Measurements from ENCODE around the gene F2R. TPM values are rescaled to one million over a fixed set of nuclear protein-coding genes. Genes with fewer than 3 reads are reported as not detected.
"Not testable (repeated sequence)": the region's sequence is repeated elsewhere in the genome, so short reads cannot be mapped to it uniquely, and the experiment has no call there.

Gene F2R
- total and polyA plus RNA-seq, 9 donors = 15.3 to 42.2 (median 25.6) TPM

DNA sequence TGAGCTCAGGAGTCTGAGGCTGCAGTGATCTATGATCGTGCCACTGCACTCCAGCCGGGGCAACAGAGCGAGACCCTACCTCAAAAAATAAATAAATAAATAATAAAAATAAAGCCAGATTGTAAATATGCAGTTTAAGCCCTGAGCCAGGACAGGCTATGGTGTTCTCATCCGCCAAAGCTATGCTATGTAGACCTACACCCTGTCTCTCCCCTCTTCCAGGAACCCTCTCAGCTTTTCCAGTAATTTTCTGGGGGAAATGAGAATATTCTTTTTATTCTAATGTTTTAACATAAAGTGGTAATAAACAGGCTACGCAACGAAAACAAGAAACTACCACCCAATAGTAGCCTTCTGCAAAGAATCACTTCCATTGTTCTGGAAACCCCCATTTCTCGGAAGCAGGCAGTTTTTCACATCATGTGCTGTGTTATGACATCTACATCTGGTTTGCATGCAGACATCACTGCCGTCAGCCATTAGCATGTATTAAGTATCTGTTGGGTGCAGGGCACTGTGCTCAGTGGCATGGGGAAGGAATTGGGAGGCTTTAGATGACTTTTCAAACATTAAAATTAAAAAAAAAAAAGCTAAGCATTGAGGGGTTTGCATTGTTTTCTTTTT lies 38.0 kb upstream of the F2R start:
- no CpG with 5 or more reads among the region's 8 CpGs for WGBS (ENCODE audit: insufficient coverage)
- DNase-seq = no peak
- Histone ChIP-seq H3K27me3 (ENCODE audit: control insufficient read depth, insufficient read depth, low read length) (no peaks in the 10 kb centered on the region), H3K27ac (ENCODE audit: low read length) (no peak overlapping the region), H3K4me1 (ENCODE audit: control insufficient read depth, insufficient read depth, low read length) (no peaks in the 10 kb centered on the region), H3K36me3 (ENCODE audit: control insufficient read depth, insufficient read depth, low read length) (no peaks in the 10 kb centered on the region), H3K9me3 (replicated peaks; ENCODE audit: control insufficient read depth, low read depth, low read length) (no peaks in the 10 kb centered on the region), H3K4me3 (ENCODE audit: low read length) (no peak overlapping the region)

DNA sequence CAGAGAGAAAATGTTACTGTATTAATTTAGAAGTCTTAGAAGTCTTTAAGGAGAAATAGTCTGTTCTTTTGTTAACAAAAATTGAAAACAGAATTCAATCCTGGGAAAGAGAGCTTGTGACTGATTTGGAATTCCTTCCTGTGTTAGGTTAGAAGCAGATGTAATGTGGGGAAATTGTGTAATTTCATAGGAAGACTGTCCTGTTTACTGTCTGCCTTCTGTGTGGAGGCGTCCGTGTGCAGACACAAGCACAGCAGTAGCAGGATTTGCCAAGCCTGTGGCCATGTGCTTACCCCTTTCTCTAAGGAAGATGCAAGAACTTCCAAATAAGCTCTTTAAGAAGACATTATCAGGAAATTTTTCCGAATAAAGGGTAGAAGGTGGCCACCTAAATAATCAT lies 36.7 kb upstream of the F2R start:
- H3K36me3 ChIP-seq (ENCODE audit: control insufficient read depth, insufficient read depth, low read length) = no peaks in the 10 kb centered on the region

DNA sequence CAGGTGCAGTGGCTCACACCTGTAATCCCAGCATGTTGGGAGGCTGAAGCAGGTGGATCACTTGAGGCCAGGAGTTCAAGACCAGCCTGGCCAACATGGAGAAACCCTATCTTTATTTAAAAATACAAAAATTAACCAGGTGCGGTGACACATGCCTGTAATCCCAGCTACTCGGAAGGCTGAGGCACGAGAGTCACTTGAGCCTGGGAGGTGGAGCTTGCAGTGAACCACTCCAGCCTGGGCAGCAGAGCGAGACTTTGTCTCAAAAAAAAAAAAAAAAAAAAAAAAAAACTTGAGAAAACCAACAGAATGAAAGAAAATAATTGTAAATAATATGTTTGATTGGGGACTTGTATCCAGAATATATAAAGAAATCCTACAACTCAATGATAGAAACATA lies 35.1 kb upstream of the F2R start:
- H3K27ac ChIP-seq (ENCODE audit: low read length); H3K4me3 ChIP-seq (ENCODE audit: low read length); H3K9me3 ChIP-seq (replicated peaks; ENCODE audit: control insufficient read depth, low read depth, low read length); H3K36me3 ChIP-seq (ENCODE audit: control insufficient read depth, insufficient read depth, low read length); H3K4me1 ChIP-seq (ENCODE audit: control insufficient read depth, insufficient read depth, low read length); DNase-seq; H3K27me3 ChIP-seq (ENCODE audit: control insufficient read depth, insufficient read depth, low read length): not testable (repeated sequence)
- no CpG with 5 or more reads among the region's 4 CpGs for WGBS (ENCODE audit: insufficient coverage)

More for the DNA sequence above, 36.7 kb upstream of the F2R start:
- DNase-seq = peak; percentile 40
- H3K4me1 ChIP-seq (ENCODE audit: control insufficient read depth, insufficient read depth, low read length) = no peaks in the 10 kb centered on the region
- no peak overlapping the region for H3K27ac ChIP-seq (ENCODE audit: low read length)
- H3K27me3 ChIP-seq (ENCODE audit: control insufficient read depth, insufficient read depth, low read length) = no peaks in the 10 kb centered on the region
- H3K4me3 ChIP-seq (ENCODE audit: low read length) = no peak overlapping the region
- no CpG with 5 or more reads among the region's 3 CpGs for WGBS (ENCODE audit: insufficient coverage)
- H3K9me3 ChIP-seq (replicated peaks; ENCODE audit: control insufficient read depth, low read depth, low read length) = no peaks in the 10 kb centered on the region

DNA sequence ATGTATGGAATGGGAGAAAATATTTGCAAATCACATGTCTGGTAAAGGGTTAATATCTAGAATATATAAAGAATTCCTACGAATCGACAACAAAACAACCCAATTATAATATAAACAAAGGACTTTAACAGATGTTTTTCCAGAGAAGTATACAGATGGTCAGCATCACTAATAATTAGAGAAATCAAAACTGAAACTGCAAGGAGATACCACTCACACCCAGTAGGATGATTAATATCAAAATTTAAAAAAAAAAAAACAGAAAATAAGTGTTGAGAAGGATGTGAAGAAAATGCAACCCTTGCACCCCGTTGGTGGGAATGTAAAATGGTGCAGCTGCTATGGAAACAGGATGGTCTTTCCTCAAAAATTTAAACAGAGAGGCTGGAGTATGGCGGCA lies 34.6 kb upstream of the F2R start:
- DNase-seq = no peak
- no peaks in the 10 kb centered on the region for H3K4me1 ChIP-seq (ENCODE audit: control insufficient read depth, insufficient read depth, low read length)
- no peaks in the 10 kb centered on the region for H3K9me3 ChIP-seq (replicated peaks; ENCODE audit: control insufficient read depth, low read depth, low read length)
- no peaks in the 10 kb centered on the region for H3K27me3 ChIP-seq (ENCODE audit: control insufficient read depth, insufficient read depth, low read length)
- no peak overlapping the region for H3K27ac ChIP-seq (ENCODE audit: low read length)
- no peak overlapping the region for H3K4me3 ChIP-seq (ENCODE audit: low read length)
- no CpG with 5 or more reads among the region's 4 CpGs for WGBS (ENCODE audit: insufficient coverage)
- no peaks in the 10 kb centered on the region for H3K36me3 ChIP-seq (ENCODE audit: control insufficient read depth, insufficient read depth, low read length)

DNA sequence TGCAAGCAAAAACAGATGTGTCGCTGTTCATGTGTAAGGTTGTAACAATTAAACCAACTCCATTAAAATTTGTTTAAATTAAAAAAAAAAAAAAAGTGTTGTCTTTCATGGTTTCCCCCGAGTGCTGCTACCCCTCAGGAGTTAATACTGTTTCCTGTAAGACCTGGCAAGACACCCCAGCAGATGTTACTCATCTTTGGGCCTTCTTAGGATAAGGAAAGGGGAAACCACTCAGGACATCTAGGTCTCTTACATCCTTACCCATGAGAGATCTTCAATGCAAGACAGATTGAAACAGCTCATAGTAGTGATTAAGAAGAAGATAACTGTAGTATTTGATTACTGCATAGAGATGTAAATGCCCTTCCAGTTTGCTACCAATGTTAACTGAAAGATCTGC lies 33.5 kb upstream of the F2R start:
- Histone ChIP-seq H3K27me3 (ENCODE audit: control insufficient read depth, insufficient read depth, low read length) (no peaks in the 10 kb centered on the region), H3K4me1 (ENCODE audit: control insufficient read depth, insufficient read depth, low read length) (no peaks in the 10 kb centered on the region), H3K4me3 (ENCODE audit: low read length) (no peak overlapping the region), H3K27ac (ENCODE audit: low read length) (no peak overlapping the region), H3K9me3 (replicated peaks; ENCODE audit: control insufficient read depth, low read depth, low read length) (no peaks in the 10 kb centered on the region), H3K36me3 (ENCODE audit: control insufficient read depth, insufficient read depth, low read length) (no peaks in the 10 kb centered on the region)
- no CpG with 5 or more reads among the region's 2 CpGs for WGBS (ENCODE audit: insufficient coverage)
- DNase-seq = peak; percentile 65

DNA sequence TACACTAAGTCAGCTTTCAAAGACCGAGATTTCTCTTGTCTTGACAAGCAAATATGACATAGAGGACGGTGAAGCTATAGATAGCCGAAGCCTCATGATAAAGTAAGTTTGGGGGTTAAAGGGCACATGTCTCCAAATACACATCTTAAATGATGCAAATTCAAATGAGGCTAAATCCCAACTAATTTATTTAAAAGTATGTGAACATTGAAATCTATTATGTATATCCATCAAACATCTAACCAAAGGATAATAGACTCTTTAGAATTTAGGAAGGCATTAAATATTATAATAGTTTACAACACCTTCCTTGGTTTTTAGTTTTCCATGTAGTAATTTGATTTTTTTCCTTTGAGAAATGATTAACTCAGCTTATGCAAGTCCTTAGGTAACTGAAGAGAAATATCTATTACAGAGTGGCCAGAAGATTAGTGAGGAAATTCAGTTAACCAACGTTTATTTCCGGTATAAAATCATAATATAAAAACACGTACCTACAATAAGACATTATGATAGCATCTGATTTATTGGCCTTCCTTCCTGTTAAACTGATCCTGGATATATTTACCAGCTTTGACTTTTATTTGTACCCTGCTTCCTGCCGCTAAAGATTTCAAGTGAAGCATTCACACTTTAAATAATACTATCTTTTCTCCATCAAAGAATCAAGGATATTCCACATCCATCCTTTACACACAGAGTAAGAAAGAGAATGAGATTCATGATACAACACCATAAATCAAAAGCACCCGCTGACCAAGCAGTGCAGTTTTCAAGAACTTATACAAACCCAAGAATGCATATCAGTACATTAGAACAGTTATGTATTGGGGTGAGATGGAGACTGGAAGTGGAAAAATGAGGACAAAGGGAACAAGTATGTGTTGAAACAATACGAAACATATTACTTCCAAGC lies 31.9 kb upstream of the F2R start:
- no peaks in the 10 kb centered on the region for H3K9me3 ChIP-seq (replicated peaks; ENCODE audit: control insufficient read depth, low read depth, low read length)
- no peak overlapping the region for H3K4me3 ChIP-seq (ENCODE audit: low read length)
- no peaks in the 10 kb centered on the region for H3K27me3 ChIP-seq (ENCODE audit: control insufficient read depth, insufficient read depth, low read length)
- no peaks in the 10 kb centered on the region for H3K36me3 ChIP-seq (ENCODE audit: control insufficient read depth, insufficient read depth, low read length)
- no peaks in the 10 kb centered on the region for H3K4me1 ChIP-seq (ENCODE audit: control insufficient read depth, insufficient read depth, low read length)
- WGBS (ENCODE audit: insufficient coverage) = 86% methylated on average over 1 of the region's 9 CpGs
- DNase-seq = no peak
- no peak overlapping the region for H3K27ac ChIP-seq (ENCODE audit: low read length)

DNA sequence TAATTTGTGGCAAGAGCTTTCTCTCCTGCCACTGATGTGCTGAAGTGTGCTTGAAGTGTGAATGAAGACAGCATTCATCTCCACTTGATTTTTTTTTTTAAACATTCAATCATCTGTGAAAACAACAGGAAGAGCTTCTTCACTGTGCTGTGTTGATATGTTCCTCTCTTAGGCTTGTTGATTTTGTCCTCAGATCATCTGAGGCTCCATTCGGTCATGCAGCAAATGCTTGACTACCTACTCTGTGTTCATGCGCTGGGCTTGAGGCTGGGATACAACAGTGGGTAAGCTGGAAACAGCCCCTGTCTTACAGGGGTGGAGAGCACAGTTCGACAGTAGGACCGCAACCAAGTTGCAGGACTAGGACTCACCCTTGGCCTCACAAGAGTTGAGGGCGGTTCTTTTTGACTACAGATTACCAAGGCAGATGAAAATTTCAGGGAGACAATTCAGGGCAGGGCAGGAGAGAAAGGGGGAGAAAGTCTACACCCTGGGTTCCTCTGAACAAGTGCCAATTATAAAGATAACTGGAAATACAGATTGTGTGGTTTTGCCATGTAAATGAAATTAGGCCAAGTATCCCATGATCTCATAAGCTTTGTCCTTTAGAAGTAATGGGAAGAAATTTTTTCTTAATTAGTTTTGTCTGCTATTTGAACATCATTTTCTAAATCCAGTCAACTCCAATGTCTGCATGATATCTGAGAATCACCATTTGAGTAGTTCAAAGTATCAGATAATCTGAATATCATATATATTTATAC lies 31.0 kb upstream of the F2R start:
- Histone ChIP-seq H3K27me3 (ENCODE audit: control insufficient read depth, insufficient read depth, low read length) (no peaks in the 10 kb centered on the region), H3K36me3 (ENCODE audit: control insufficient read depth, insufficient read depth, low read length) (no peaks in the 10 kb centered on the region), H3K4me3 (ENCODE audit: low read length) (no peak overlapping the region), H3K9me3 (replicated peaks; ENCODE audit: control insufficient read depth, low read depth, low read length) (no peaks in the 10 kb centered on the region), H3K4me1 (ENCODE audit: control insufficient read depth, insufficient read depth, low read length) (no peaks in the 10 kb centered on the region), H3K27ac (ENCODE audit: low read length) (no peak overlapping the region)
- DNase-seq = no peak
- WGBS (ENCODE audit: insufficient coverage) = 94% methylated on average over 5 of the region's 5 CpGs

DNA sequence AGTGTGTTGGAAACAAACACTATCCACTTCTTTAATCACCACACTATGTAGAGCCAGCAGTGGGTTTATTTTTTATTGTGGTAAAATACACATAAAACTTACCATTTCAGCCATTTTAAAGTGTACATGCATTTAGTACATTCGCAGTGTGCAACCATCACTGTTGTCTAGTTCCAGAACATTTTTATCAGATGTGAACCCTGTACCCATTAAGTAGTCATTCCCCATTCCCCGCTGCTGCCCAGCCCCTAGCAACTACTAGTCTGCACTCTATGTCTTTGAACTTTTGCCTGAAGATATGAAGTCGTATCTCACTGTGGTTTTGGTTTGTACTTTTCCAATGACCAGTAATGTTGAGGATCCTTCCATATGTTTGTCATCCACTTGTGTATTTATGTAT lies 30.2 kb upstream of the F2R start:
- no peaks in the 10 kb centered on the region for H3K27me3 ChIP-seq (ENCODE audit: control insufficient read depth, insufficient read depth, low read length)
- no peak for DNase-seq
- H3K4me3 ChIP-seq (ENCODE audit: low read length) = no peak overlapping the region
- H3K4me1 ChIP-seq (ENCODE audit: control insufficient read depth, insufficient read depth, low read length) = peaks cover 2% of the 10 kb centered on the region
- no peaks in the 10 kb centered on the region for H3K9me3 ChIP-seq (replicated peaks; ENCODE audit: control insufficient read depth, low read depth, low read length)
- H3K27ac ChIP-seq (ENCODE audit: low read length) = no peak overlapping the region
- no peaks in the 10 kb centered on the region for H3K36me3 ChIP-seq (ENCODE audit: control insufficient read depth, insufficient read depth, low read length)
- 80% methylated on average over 1 of the region's 3 CpGs for WGBS (ENCODE audit: insufficient coverage)

DNA sequence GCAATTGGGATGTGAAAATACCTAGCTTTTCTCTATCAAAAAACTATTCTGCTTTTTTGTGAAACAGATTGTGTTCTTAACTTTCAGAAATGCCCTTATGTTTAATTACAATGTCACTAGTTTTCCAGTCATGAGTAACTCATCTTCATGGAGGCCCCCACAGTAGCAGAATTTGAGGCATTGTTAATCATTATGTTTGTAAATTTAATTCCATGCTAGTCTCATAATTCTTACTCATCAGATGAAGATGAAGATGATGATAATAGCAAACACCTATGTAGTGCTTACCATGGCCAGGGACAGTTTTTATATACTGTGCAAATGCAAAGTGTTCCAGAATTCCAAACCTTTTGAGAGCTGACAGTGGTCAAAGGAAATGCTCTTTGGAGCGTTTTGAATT lies 27.7 kb upstream of the F2R start:
- DNase-seq = no peak
- 80% methylated on average over 1 of the region's 1 CpG for WGBS (ENCODE audit: insufficient coverage)
- Histone ChIP-seq H3K4me1 (ENCODE audit: control insufficient read depth, insufficient read depth, low read length) (peaks cover 9% of the 10 kb centered on the region), H3K27ac (ENCODE audit: low read length) (no peak overlapping the region), H3K36me3 (ENCODE audit: control insufficient read depth, insufficient read depth, low read length) (no peaks in the 10 kb centered on the region), H3K4me3 (ENCODE audit: low read length) (no peak overlapping the region), H3K27me3 (ENCODE audit: control insufficient read depth, insufficient read depth, low read length) (no peaks in the 10 kb centered on the region), H3K9me3 (replicated peaks; ENCODE audit: control insufficient read depth, low read depth, low read length) (no peaks in the 10 kb centered on the region)

DNA sequence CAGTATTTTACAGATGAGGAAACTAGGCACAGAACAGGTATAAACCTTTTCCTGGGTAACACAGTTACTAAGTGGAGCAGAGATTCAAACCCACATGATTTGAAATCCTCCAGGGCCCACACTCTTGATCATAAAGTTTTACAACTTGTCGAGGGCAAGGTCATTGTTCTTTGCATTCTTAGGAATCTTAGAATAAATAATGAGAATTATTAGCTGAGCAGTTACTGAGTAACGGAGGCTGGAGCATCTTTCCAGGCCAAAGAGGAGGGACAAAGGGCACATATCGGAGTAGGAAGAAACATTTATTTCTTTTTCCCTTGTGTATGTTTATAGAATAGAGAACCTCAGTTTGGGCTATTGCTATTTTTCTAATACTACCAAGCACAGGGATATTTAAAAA lies 27.1 kb upstream of the F2R start:
- Histone ChIP-seq H3K27ac (ENCODE audit: low read length) (no peak overlapping the region), H3K36me3 (ENCODE audit: control insufficient read depth, insufficient read depth, low read length) (no peaks in the 10 kb centered on the region), H3K27me3 (ENCODE audit: control insufficient read depth, insufficient read depth, low read length) (no peaks in the 10 kb centered on the region), H3K9me3 (replicated peaks; ENCODE audit: control insufficient read depth, low read depth, low read length) (no peaks in the 10 kb centered on the region), H3K4me1 (ENCODE audit: control insufficient read depth, insufficient read depth, low read length) (peaks cover 9% of the 10 kb centered on the region), H3K4me3 (ENCODE audit: low read length) (no peak overlapping the region)
- DNase-seq = no peak
- WGBS (ENCODE audit: insufficient coverage) = no CpG with 5 or more reads among the region's 3 CpGs

Data from muscle of leg (tissue), 11 donors.